Activated CD4-positive, alpha-beta T cell treated with anti-CD3 and anti-CD28 coated beads for 36 hours (primary cell): ENCODE results near the gene FUT6. TPM values are rescaled to one million over a fixed set of nuclear protein-coding genes. Genes with fewer than 3 reads are reported as not detected.

Experiments used
- ATAC-seq: fragments of 200-7000 bp; cut with Tn5 transposase; one replicate; pipeline ENCODE4 v1.10.0; 2021; ENCODE audit warnings: mild to moderate bottlenecking, moderate library complexity
- CTCF ChIA-PET: fragments of 350-600 bp; sonication (Branson Sonifier 250); formaldehyde crosslinking; loops from one replicate; lab custom pipeline; 2021; ENCODE audit warnings: antibody characterized with exemption; lab: Charles Lee
- POLR2A ChIA-PET: fragments of 350-600 bp; sonication (Branson Sonifier 250); formaldehyde crosslinking; loops from one replicate; lab custom pipeline; 2021; ENCODE audit warnings: antibody characterized with exemption, inconsistent platforms; lab: Charles Lee
- DNase-seq: peaks from one replicate; pipeline ENCODE4 v3.0.0-alpha.2; 2020
- H3K27ac Mint-ChIP-seq: one replicate; pipeline ENCODE4 v1.8.0; 2021; ENCODE audit warnings: mixed read lengths
- H3K27me3 Mint-ChIP-seq: one replicate; pipeline ENCODE4 v1.8.0; 2021; ENCODE audit warnings: mixed read lengths
- H3K36me3 Mint-ChIP-seq: one replicate; pipeline ENCODE4 v1.8.0; 2021; ENCODE audit warnings: low read depth, mixed read lengths
- H3K4me1 Mint-ChIP-seq: one replicate; pipeline ENCODE4 v1.8.0; 2021; ENCODE audit warnings: mixed read lengths
- H3K4me3 Mint-ChIP-seq: one replicate; pipeline ENCODE4 v1.8.0; 2021; ENCODE audit warnings: mild to moderate bottlenecking, moderate library complexity, mixed read lengths
- H3K9me3 Mint-ChIP-seq: one replicate; pipeline ENCODE4 v1.8.0; 2021; ENCODE audit warnings: low read depth, mixed read lengths
- intact Hi-C, 2 experiments: fragments of 100-400 bp; cut with DNase I in 1 of 2; cut with micrococcal nuclease in 1 of 2; formaldehyde crosslinking; loops; one replicate each; pipeline versions ENCODE4 v1.14.2 to v1.15.1; 2022 to 2024; cut with DNase I, micrococcal nuclease
- total RNA-seq, 2 experiments: library from RNA; stranded (reverse); gene quantifications; one replicate each; pipeline ENCODE4 v1.2.3, GENCODE V29; 2021

Gene FUT6
- total RNA-seq, 2 experiments from 2014 or later = not detected

- Mint-ChIP-seq H3K4me3 (no peak overlapping the region), H3K4me1 (no peaks in the 10 kb centered on the region), H3K36me3 (no peaks in the 10 kb centered on the region), H3K9me3 (no peaks in the 10 kb centered on the region), H3K27ac (no peak overlapping the region), H3K27me3 (no peaks in the 10 kb centered on the region)
- CTCF ChIA-PET = interaction anchor here (1.2 kb wide), 1 partner anchor 17 kb away, joined by 4 read pairs; no protein-coding TSS in a partner anchor
- ATAC-seq (no peak), DNase-seq (no peak)
- POLR2A ChIA-PET = no interaction called here
- intact Hi-C loops = no loop called here
These were observed 28.4 kb downstream of the FUT6 start for GRCh38 chr19:5811117-5811516.

- ATAC-seq (no peak), DNase-seq (no peak)
- intact Hi-C loops = no loop called here
- ChIA-PET CTCF (no interaction called here), POLR2A (interaction anchor here (0.6 kb wide), 1 partner anchor 20 kb away, joined by 3 read pairs; no protein-coding TSS in a partner anchor)
- H3K27me3 Mint-ChIP-seq = peaks cover 2% of the 10 kb centered on the region
- H3K27ac Mint-ChIP-seq = no peak overlapping the region
- peaks cover 2% of the 10 kb centered on the region for H3K4me1 Mint-ChIP-seq
- H3K36me3 Mint-ChIP-seq = no peaks in the 10 kb centered on the region
- no peaks in the 10 kb centered on the region for H3K9me3 Mint-ChIP-seq
- no peak overlapping the region for H3K4me3 Mint-ChIP-seq
These were observed 30.0 kb downstream of the FUT6 start for GRCh38 chr19:5809469-5809868.

- POLR2A ChIA-PET = interaction anchor here (0.6 kb wide), 1 partner anchor 21 kb away, joined by 3 read pairs; no protein-coding TSS in a partner anchor
- CTCF ChIA-PET = interaction anchor here (0.7 to 1.4 kb wide), 2 partner anchors 16 to 603 kb away, joined by 3 to 4 read pairs; no protein-coding TSS in a partner anchor
- Mint-ChIP-seq H3K9me3 (no peaks in the 10 kb centered on the region), H3K36me3 (no peaks in the 10 kb centered on the region), H3K27me3 (peaks cover 2% of the 10 kb centered on the region), H3K4me1 (peaks cover 6% of the 10 kb centered on the region), H3K27ac (no peak overlapping the region), H3K4me3 (no peak overlapping the region)
- intact Hi-C loops = no loop called here
- DNase-seq = no peak
- no peak for ATAC-seq
These were observed 30.4 kb downstream of the FUT6 start for GRCh38 chr19:5809053-5809452.

- DNase-seq (no peak), ATAC-seq (no peak)
- Mint-ChIP-seq H3K4me1 (peaks cover 12% of the 10 kb centered on the region), H3K4me3 (no peak overlapping the region), H3K9me3 (no peaks in the 10 kb centered on the region), H3K27me3 (peaks cover 3% of the 10 kb centered on the region), H3K36me3 (no peaks in the 10 kb centered on the region), H3K27ac (no peak overlapping the region)
- ChIA-PET CTCF (interaction anchor here (0.7 to 1.4 kb wide), 5 partner anchors 14 to 603 kb away, joined by 3 to 4 read pairs (median 3); no protein-coding TSS in a partner anchor), POLR2A (no interaction called here)
- intact Hi-C loops = no loop called here
These were observed 31.2 kb downstream of the FUT6 start for GRCh38 chr19:5808120-5808816.

GRCh38 chr19:5806905-5807304, 32.6 kb downstream of the FUT6 start:
- Mint-ChIP-seq H3K27ac (no peak overlapping the region), H3K36me3 (no peaks in the 10 kb centered on the region), H3K9me3 (no peaks in the 10 kb centered on the region), H3K4me3 (no peak overlapping the region), H3K27me3 (peaks cover 10% of the 10 kb centered on the region), H3K4me1 (peaks cover 19% of the 10 kb centered on the region)
- ChIA-PET CTCF (interaction anchor here (1.0 to 1.1 kb wide), 3 partner anchors 16 to 161 kb away, joined by 4 to 5 read pairs (median 5); no protein-coding TSS in a partner anchor), POLR2A (no interaction called here)
- intact Hi-C loops = no loop called here
- no peak for ATAC-seq
- no peak for DNase-seq

GRCh38 chr19:5806133-5806489, 33.4 kb downstream of the FUT6 start:
- ChIA-PET CTCF (interaction anchor here (1.0 to 1.1 kb wide), 3 partner anchors 16 to 162 kb away, joined by 4 to 5 read pairs (median 5); no protein-coding TSS in a partner anchor), POLR2A (no interaction called here)
- ATAC-seq = no peak
- no peak overlapping the region for H3K4me3 Mint-ChIP-seq
- H3K9me3 Mint-ChIP-seq = no peaks in the 10 kb centered on the region
- intact Hi-C loops = no loop called here
- H3K36me3 Mint-ChIP-seq = no peaks in the 10 kb centered on the region
- no peak for DNase-seq
- H3K27me3 Mint-ChIP-seq = peaks cover 12% of the 10 kb centered on the region
- no peak overlapping the region for H3K27ac Mint-ChIP-seq
- peaks cover 21% of the 10 kb centered on the region for H3K4me1 Mint-ChIP-seq

GRCh38 chr19:5805462-5806132, 33.9 kb downstream of the FUT6 start:
- H3K4me3 Mint-ChIP-seq = peak overlapping the region; percentile 54
- DNase-seq (peak; percentile 82), ATAC-seq (no peak)
- POLR2A ChIA-PET = no interaction called here
- intact Hi-C loops = no loop called here
- no peak overlapping the region for H3K27ac Mint-ChIP-seq
- peaks cover 21% of the 10 kb centered on the region for H3K4me1 Mint-ChIP-seq
- H3K9me3 Mint-ChIP-seq = no peaks in the 10 kb centered on the region
- H3K27me3 Mint-ChIP-seq = peaks cover 15% of the 10 kb centered on the region
- CTCF ChIA-PET = interaction anchor here (1.1 kb wide), 1 partner anchor 162 kb away, joined by 5 read pairs; no protein-coding TSS in a partner anchor
- no peaks in the 10 kb centered on the region for H3K36me3 Mint-ChIP-seq

GRCh38 chr19:5804516-5805461, 34.7 kb downstream of the FUT6 start, which contains the start of gene NRTN:
Gene NRTN, plus strand, starts transcription at chr19:5805067. Its CDS starts 19,099 bp downstream, at chr19:5824166.
- Mint-ChIP-seq H3K4me3 (peak within 1 kb of the TSS; percentile 63), H3K27me3 (peaks cover 16% of the 10 kb centered on the region), H3K27ac (peak within 1 kb of the TSS; percentile 12), H3K9me3 (no peaks in the 10 kb centered on the region), H3K4me1 (peaks cover 21% of the 10 kb centered on the region), H3K36me3 (no peaks in the 10 kb centered on the region)
- ChIA-PET CTCF (interaction anchor here (0.5 to 2.3 kb wide), 29 partner anchors 9 to 323 kb away, joined by 3 to 37 read pairs (median 5); partner anchors contain the start of genes CATSPERD, DUS3L, NDUFA11 and RANBP3), POLR2A (interaction anchor here (0.6 to 1.6 kb wide), 5 partner anchors 10 to 118 kb away, joined by 3 to 18 read pairs (median 7); partner anchors contain the start of genes NDUFA11 and VMAC)
- no peak for ATAC-seq
- peak; percentile 72 for DNase-seq
- intact Hi-C loops = loop anchor here (1.0 to 5.0 kb wide), 12 partner anchors 13 to 589 kb away; partner anchors contain the start of genes DUS3L (in 2 of the 2), NDUFA11 (in 2 of the 2), CATSPERD (in 1 of the 2) and GTF2F1 (in 1 of the 2)

- ChIA-PET POLR2A (interaction anchor here (0.6 to 1.6 kb wide), 7 partner anchors 9 to 117 kb away, joined by 3 to 18 read pairs (median 3); partner anchors contain the start of genes NDUFA11 and VMAC), CTCF (interaction anchor here (0.5 to 2.3 kb wide), 33 partner anchors 9 to 1365 kb away, joined by 3 to 37 read pairs (median 4); partner anchors contain the start of genes CATSPERD, DUS3L, NDUFA11 and RANBP3)
- H3K9me3 Mint-ChIP-seq = no peaks in the 10 kb centered on the region
- intact Hi-C loops = loop anchor here (1.0 to 5.0 kb wide), 12 partner anchors 13 to 589 kb away; partner anchors contain the start of genes DUS3L (in 2 of the 2), NDUFA11 (in 2 of the 2), CATSPERD (in 1 of the 2) and GTF2F1 (in 1 of the 2)
- H3K27me3 Mint-ChIP-seq = peaks cover 20% of the 10 kb centered on the region
- peak overlapping the region; percentile 63 for H3K4me3 Mint-ChIP-seq
- peak; percentile 98 for DNase-seq
- peak overlapping the region; percentile 47 for H3K27ac Mint-ChIP-seq
- no peaks in the 10 kb centered on the region for H3K36me3 Mint-ChIP-seq
- peaks cover 21% of the 10 kb centered on the region for H3K4me1 Mint-ChIP-seq
- peak; percentile 97 for ATAC-seq
These were observed 35.6 kb downstream of the FUT6 start for GRCh38 chr19:5803752-5804515.
